ENCODE data around the gene ADGRG6.

DNA sequence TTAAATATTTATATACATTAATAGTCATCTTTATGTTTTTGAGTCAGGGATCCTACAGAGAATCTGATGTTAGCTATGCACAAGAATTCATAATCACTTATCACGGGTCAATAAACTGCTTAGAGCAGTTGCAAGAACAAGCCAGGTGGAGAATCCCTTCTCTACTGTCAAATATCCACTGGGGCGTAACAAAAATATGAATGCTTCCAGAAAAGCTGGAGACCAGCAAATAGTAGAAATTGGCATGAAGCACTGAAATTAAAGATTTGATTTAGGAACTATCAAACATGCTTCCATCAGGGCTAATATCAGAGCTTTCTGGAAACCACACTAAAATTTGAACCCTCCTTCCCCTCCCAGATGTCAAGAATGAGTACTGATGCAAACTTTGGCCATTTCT is 37.3 kb downstream of the ADGRG6 start:
- no peak for TF ChIP-seq TAF1 (IDR thresholded peaks at IDR 0.05; ENCODE audit: low read depth, low read length)
- no peak for TF ChIP-seq POLR2AphosphoS5 (IDR thresholded peaks at IDR 0.05; ENCODE audit: low read depth, low read length)
- no peak for TF ChIP-seq POLR2A (IDR thresholded peaks at IDR 0.05; ENCODE audit: low read depth, low read length)
- TF ChIP-seq POU2F2 (IDR thresholded peaks at IDR 0.05; ENCODE audit: low read depth, low read length): no peak
- TF ChIP-seq PAX5 (IDR thresholded peaks at IDR 0.05; ENCODE audit: insufficient read depth, low read length, severe bottlenecking): no peak
- no peak for TF ChIP-seq SPI1 (IDR thresholded peaks at IDR 0.05; ENCODE audit: low read depth, low read length)
